EL (cell line): ENCODE measurements around the gene NEDD8.
"Not testable (repeated sequence)": the region's sequence is repeated elsewhere in the genome, so short reads cannot be mapped to it uniquely, and the experiment has no call there.

Experiments used
- DNase-seq: peaks from one replicate; pipeline ENCODE4 v3.0.0-alpha.2; 2016

Gene NEDD8

GRCh38 chr14:24216876-24217275 is 15.3 kb downstream of the NEDD8 start:
- not testable (repeated sequence) for DNase-seq

GRCh38 chr14:24216345-24216699 is 15.8 kb downstream of the NEDD8 start:
- DNase-seq: no peak

- DNase-seq: peak; percentile 86
Measured at GRCh38 chr14:24215495-24216344, 16.4 kb downstream of the NEDD8 start, which contains the start of gene MDP1. Gene MDP1 (minus strand): TSS chr14:24216066. CDS start chr14:24215955, 111 bp downstream.

GRCh38 chr14:24213866-24214662 is 18.1 kb downstream of the NEDD8 start:
- no peak for DNase-seq

- DNase-seq: peak; percentile 99
Measured at GRCh38 chr14:24212924-24213865, 19.0 kb downstream of the NEDD8 start, which contains the start of gene CHMP4A. Gene CHMP4A (minus strand): TSS chr14:24213488. CDS start chr14:24213439, 49 bp downstream.

- DNase-seq: no peak
Measured at GRCh38 chr14:24211311-24211710, 20.9 kb downstream of the NEDD8 start.

- DNase-seq: no peak
Measured at GRCh38 chr14:24207625-24208024, 24.5 kb downstream of the NEDD8 start.

GRCh38 chr14:24207104-24207551 is 25.0 kb downstream of the NEDD8 start:
- DNase-seq: no peak

- DNase-seq: no peak
Measured at GRCh38 chr14:24206260-24207103, 25.7 kb downstream of the NEDD8 start.

- no peak for DNase-seq
Measured at GRCh38 chr14:24204163-24205146, 27.7 kb downstream of the NEDD8 start.

GRCh38 chr14:24203249-24203886 is 28.8 kb downstream of the NEDD8 start:
- DNase-seq: not testable (repeated sequence)

- DNase-seq: not testable (repeated sequence)
Measured at GRCh38 chr14:24202538-24202937, 29.6 kb downstream of the NEDD8 start.

GRCh38 chr14:24198814-24199524 is 33.2 kb downstream of the NEDD8 start:
- DNase-seq: no peak

- no peak for DNase-seq
Measured at GRCh38 chr14:24197056-24197450, 35.1 kb downstream of the NEDD8 start.

GRCh38 chr14:24196071-24197055 is 35.8 kb downstream of the NEDD8 start:
- DNase-seq: no peak

GRCh38 chr14:24195186-24196070 is 36.7 kb downstream of the NEDD8 start, which contains the start of gene TM9SF1:
Gene TM9SF1 (minus strand): TSS chr14:24195441. CDS start chr14:24195019, 422 bp downstream.
- peak; percentile 85 for DNase-seq

GRCh38 chr14:24194873-24195185 is 37.3 kb downstream of the NEDD8 start:
- no peak for DNase-seq
